Sigmoid colon (tissue), 7 donors: ENCODE measurements around the gene NOL4L. TPM values are rescaled to one million over a fixed set of nuclear protein-coding genes. Genes with fewer than 3 reads are reported as not detected.
"Not testable (repeated sequence)": the region's sequence is repeated elsewhere in the genome, so short reads cannot be mapped to it uniquely, and the experiment has no call there.

Source experiments
- DNase-seq: peaks from one replicate; pipeline ENCODE4 v3.0.0-alpha.2; 2019
- H3K27ac ChIP-seq, 4 donors: fragments of 200-600 bp; sonication (generic); one replicate each; pipeline ENCODE4 v1.5.1; 2016 to 2019; ENCODE audit warnings: mild to moderate bottlenecking in 1 of 4
- H3K27me3 ChIP-seq, 3 donors: fragments of 200-600 bp; sonication (generic); one replicate each; pipeline ENCODE4 v1.5.1; 2019; ENCODE audit warnings: mild to moderate bottlenecking in 1 of 3
- H3K36me3 ChIP-seq, 4 donors: fragments of 200-600 bp; sonication (generic); one replicate each; pipeline ENCODE4 v1.5.1; 2016 to 2019
- H3K4me1 ChIP-seq, 4 donors: fragments of 200-600 bp; sonication (generic); one replicate each; pipeline ENCODE4 v1.5.1; 2017 to 2019
- H3K4me3 ChIP-seq, 4 donors: fragments of 200-600 bp; sonication (generic); one replicate each; pipeline ENCODE4 v1.5.1; 2017 to 2019; ENCODE audit warnings: mild to moderate bottlenecking in 2 of 4, moderate library complexity in 1 of 4
- H3K9me3 ChIP-seq, 4 donors: fragments of 200-600 bp in 3 of 4; sonication (generic) in 3 of 4; one replicate each; pipeline versions ENCODE4 v1.5.1 to v1.6.1; 2013 to 2019
- CTCF ChIP-seq, 4 experiments: fragments of 450-650 bp in 3 of 4; fragments of 200-600 bp in 1 of 4; IDR thresholded peaks; one replicate each; pipeline ENCODE4 v1.5.1; 2016 to 2019; ENCODE audit warnings: antibody characterized with exemption in 4 of 4, mild to moderate bottlenecking in 3 of 4, moderate library complexity in 2 of 4
- EP300 ChIP-seq, 4 donors: sonication (generic); formaldehyde crosslinking; IDR thresholded peaks; one replicate each; pipeline ENCODE4 v1.6.1; 2017; ENCODE audit warnings: antibody characterized with exemption in 4 of 4
- POLR2A ChIP-seq, 2 donors: fragments of 450-650 bp; IDR thresholded peaks; one replicate each; pipeline ENCODE4 v1.6.1; 2016; ENCODE audit warnings: antibody characterized with exemption in 2 of 2, mild to moderate bottlenecking in 2 of 2, moderate library complexity in 2 of 2
- POLR2AphosphoS5 ChIP-seq, 4 donors: sonication (generic); formaldehyde crosslinking; IDR thresholded peaks; one replicate each; pipeline ENCODE4 v1.6.1; 2017; ENCODE audit warnings: antibody characterized with exemption in 4 of 4
- WGBS, 2 donors: extraction: QIAGEN DNeasy Blood & Tissue Kit; methylation state at CpG; one replicate each; pipeline ENCODE4 v1.1.7; 2013; 5-methylcytosine and 5-hydroxymethylcytosine counted together
- intact Hi-C: fragments of 100-400 bp; cut with DNase I; formaldehyde crosslinking; loops from one replicate; pipeline ENCODE4 v1.15.1; 2023
- polyA plus RNA-seq, 3 donors: library from polyadenylated mRNA; stranded (reverse); fragments of 200-250 nt; gene quantifications; one replicate each; pipeline ENCODE4 v1.2.3, GENCODE V29; 2013
- total RNA-seq, 4 donors: library from RNA; depleted of rRNA; stranded (reverse); fragments of >200 nt; gene quantifications; one replicate each; pipeline ENCODE4 v1.1.0, GENCODE V29; 2016
- donor health status: healthy with polysubstance abuse.
- donor health status: Bipolar disorder and iron deficiency.
- donor health status: healthy.

The NOL4L gene
- total and polyA plus RNA-seq, 7 donors, result 9.2 to 34.7 (median 16.8) TPM

GRCh38 chr20:32594204-32594603, 9.1 kb upstream of the NOL4L start:
- TF ChIP-seq EP300 (IDR thresholded peaks at IDR 0.05) (no peak), CTCF (IDR thresholded peaks at IDR 0.05) (no peak), POLR2AphosphoS5 (IDR thresholded peaks at IDR 0.05) (no peak), POLR2A (IDR thresholded peaks at IDR 0.05) (no peak)
- Histone ChIP-seq H3K27me3 (no peaks in the 10 kb centered on the region), H3K4me1 (no peaks in the 10 kb centered on the region), H3K4me3 (no peak overlapping the region), H3K27ac (no peak overlapping the region), H3K9me3 (no peaks in the 10 kb centered on the region), H3K36me3 (no peaks in the 10 kb centered on the region)
- intact Hi-C loops, result no loop called here
- WGBS, 2 donors, result 94% methylated on average over 5 of the region's 5 CpGs
- DNase-seq, result no peak

- WGBS, 2 donors, result 94 to 98% methylated on average over 4 of the region's 4 CpGs
- DNase-seq, H3K4me1 ChIP-seq, H3K27me3 ChIP-seq, H3K27ac ChIP-seq, intact Hi-C loops, H3K9me3 ChIP-seq, H3K4me3 ChIP-seq, H3K36me3 ChIP-seq: not testable (repeated sequence)
These were observed 7.5 kb upstream of the NOL4L start for GRCh38 chr20:32592616-32593015.

- H3K27me3 ChIP-seq, result no peaks in the 10 kb centered on the region
- H3K4me3 ChIP-seq, result no peak overlapping the region
- 78 to 91% methylated on average over 3 of the region's 3 CpGs for WGBS, 2 donors
- no peaks in the 10 kb centered on the region for H3K4me1 ChIP-seq
- DNase-seq, result no peak
- TF ChIP-seq EP300 (IDR thresholded peaks at IDR 0.05), result no peak
- TF ChIP-seq POLR2AphosphoS5 (IDR thresholded peaks at IDR 0.05), result no peak
- no peak for TF ChIP-seq POLR2A (IDR thresholded peaks at IDR 0.05)
- TF ChIP-seq CTCF (IDR thresholded peaks at IDR 0.05), result no peak
- no peak overlapping the region for H3K27ac ChIP-seq
- no peaks in the 10 kb centered on the region for H3K9me3 ChIP-seq
- no peaks in the 10 kb centered on the region for H3K36me3 ChIP-seq
- intact Hi-C loops, result no loop called here
These were observed 6.9 kb upstream of the NOL4L start for GRCh38 chr20:32592022-32592421.

DNA sequence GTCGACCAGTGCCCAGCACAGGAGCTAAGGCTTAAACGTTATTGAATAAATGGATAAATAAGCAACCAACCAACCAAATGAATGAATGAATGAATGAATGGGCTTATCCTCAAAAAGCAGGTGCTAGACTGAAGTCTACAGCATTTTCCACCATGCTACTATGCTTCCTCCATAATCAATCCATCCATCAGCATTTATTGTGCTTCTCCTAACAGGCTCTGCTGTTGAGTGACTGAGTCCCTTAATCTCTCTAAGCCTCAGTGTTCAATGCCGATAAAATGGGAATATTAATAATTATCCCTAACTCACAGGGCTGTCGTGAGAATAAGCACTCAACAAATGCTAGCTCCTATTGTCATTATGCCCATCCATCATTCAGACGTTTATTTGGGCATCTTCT, 4.6 kb upstream of the NOL4L start:
- no peaks in the 10 kb centered on the region for H3K36me3 ChIP-seq
- H3K4me3 ChIP-seq, result no peak overlapping the region
- H3K27me3 ChIP-seq, result no peaks in the 10 kb centered on the region
- intact Hi-C loops, result loop anchor here (5.0 kb wide), 1 partner anchor 63 kb away; no protein-coding TSS in a partner anchor
- WGBS, 2 donors, result 70 to 86% methylated on average over 5 of the region's 5 CpGs
- no peaks in the 10 kb centered on the region for H3K9me3 ChIP-seq
- peaks cover 0 to 4% (median 0%) of the 10 kb centered on the region in 4 donors for H3K4me1 ChIP-seq
- DNase-seq, result no peak
- H3K27ac ChIP-seq, result no peak overlapping the region
- TF ChIP-seq POLR2A (IDR thresholded peaks at IDR 0.05), result no peak
- TF ChIP-seq POLR2AphosphoS5 (IDR thresholded peaks at IDR 0.05), result no peak
- no peak for TF ChIP-seq CTCF (IDR thresholded peaks at IDR 0.05)
- no peak for TF ChIP-seq EP300 (IDR thresholded peaks at IDR 0.05)

- H3K9me3 ChIP-seq, result no peaks in the 10 kb centered on the region
- TF ChIP-seq POLR2A (IDR thresholded peaks at IDR 0.05) (no peak), CTCF (IDR thresholded peaks at IDR 0.05) (no peak), POLR2AphosphoS5 (IDR thresholded peaks at IDR 0.05) (no peak), EP300 (IDR thresholded peaks at IDR 0.05) (no peak)
- DNase-seq, result no peak
- intact Hi-C loops, result loop anchor here (5.0 kb wide), 1 partner anchor 63 kb away; no protein-coding TSS in a partner anchor
- H3K36me3 ChIP-seq, result no peaks in the 10 kb centered on the region
- WGBS, 2 donors, result 78 to 85% methylated on average over 5 of the region's 5 CpGs
- no peaks in the 10 kb centered on the region for H3K27me3 ChIP-seq
- no peak overlapping the region for H3K4me3 ChIP-seq
- H3K27ac ChIP-seq, result no peak overlapping the region
- peaks cover 0 to 7% (median 0%) of the 10 kb centered on the region in 4 donors for H3K4me1 ChIP-seq
These were observed 4.1 kb upstream of the NOL4L start for GRCh38 chr20:32589256-32589655.
